HCEC 1CT (cell line): Measurements from ENCODE around the gene DMC1.
"Not testable (repeated sequence)": the region's sequence is repeated elsewhere in the genome, so short reads cannot be mapped to it uniquely, and the experiment has no call there.

Experiments used
- DNase-seq: peaks from one replicate; pipeline ENCODE4 v3.0.0-alpha.2; 2017

Gene DMC1

GRCh38 chr22:38497869-38498268 lies 72.1 kb downstream of the DMC1 start:
- no peak for DNase-seq

DNA sequence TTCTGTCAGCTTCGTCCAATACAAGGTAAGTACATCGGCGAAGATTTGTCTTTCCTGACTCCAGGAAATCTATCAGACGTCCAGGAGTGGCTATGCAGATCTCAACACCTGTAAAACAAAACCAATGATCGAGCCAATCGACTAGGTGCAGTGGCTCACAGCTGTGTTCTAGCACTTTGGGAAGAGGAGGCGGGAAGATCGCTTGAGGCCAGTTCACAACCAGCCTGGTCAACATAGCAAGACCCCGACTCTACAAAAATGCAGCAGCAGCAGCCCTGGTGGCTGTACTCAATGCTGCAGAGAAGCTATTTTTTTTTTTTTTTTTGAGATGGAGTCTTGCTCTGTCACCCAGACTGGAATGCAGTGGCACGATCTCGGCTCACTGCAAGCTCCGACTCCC lies 75.0 kb downstream of the DMC1 start:
- no peak for DNase-seq

DNA sequence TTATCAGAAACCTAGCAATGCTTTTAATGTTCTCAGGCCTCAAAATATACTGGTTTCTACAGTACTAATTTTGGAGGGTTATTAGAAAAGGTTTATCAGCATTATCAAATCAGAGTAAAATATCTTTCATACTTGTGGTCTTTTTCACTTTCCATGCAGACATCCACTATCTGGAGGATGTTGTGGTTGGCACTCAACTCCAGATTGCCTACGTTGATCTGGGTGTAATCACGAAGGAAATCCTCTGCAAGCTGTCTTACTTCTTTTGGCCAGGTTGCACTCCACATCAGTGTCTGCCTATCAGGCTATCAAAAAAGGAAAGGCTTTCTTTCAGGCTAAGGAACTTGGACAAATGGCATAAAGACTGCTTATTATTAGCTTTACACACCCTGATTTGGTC lies 75.5 kb downstream of the DMC1 start:
- DNase-seq = no peak

DNA sequence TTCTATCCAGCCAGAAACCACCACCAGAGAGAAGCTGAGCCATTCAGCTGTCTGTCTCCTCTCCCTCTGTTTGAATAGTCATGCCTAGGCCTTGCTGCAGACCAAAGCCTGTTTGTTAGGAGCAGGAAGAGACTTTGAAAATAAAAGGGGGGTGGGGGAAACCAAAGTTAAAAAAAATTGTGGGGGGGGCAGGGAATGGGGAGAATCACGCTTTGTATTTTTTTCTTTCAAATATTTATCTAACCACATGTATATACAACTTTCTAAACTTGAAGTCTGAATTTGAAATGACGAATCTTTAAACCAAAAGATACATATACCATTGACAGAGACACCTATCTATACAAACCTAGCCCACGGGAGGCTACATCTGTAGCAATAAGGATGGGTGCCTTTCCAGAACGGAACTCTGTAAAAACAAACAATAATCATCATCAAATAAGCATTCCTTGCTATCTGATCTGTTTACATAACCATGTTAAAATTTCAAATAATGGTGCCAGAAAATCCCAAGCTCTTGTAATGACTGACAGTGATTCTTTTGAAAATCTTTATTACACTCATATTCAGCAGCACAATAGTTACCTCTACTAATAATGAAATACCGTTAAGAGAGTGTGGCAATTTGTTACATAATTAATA lies 78.2 kb downstream of the DMC1 start:
- no peak for DNase-seq

GRCh38 chr22:38490915-38491314 lies 79.1 kb downstream of the DMC1 start:
- DNase-seq = peak; percentile 40

DNA sequence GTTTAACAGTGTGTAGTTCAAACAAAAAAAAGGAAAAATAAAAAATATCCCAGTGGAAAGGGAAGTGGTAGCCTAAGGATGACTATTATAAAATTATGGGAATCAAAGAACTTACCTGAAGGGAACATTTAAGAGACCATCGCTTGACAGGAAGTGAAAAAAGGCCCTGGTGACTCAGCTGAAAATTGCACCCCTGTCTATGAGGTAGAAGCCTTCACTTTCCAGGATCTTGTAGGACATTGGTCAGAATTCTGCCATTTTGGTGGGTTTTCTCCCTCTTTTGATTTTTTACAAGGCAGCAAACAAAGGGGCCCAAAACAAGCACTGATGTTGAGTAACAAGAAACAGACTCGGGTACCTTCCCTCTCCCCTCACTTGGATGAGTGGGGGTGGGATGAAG lies 79.5 kb downstream of the DMC1 start:
- no peak for DNase-seq

GRCh38 chr22:38489561-38490145 lies 80.3 kb downstream of the DMC1 start:
- DNase-seq = no peak

DNA sequence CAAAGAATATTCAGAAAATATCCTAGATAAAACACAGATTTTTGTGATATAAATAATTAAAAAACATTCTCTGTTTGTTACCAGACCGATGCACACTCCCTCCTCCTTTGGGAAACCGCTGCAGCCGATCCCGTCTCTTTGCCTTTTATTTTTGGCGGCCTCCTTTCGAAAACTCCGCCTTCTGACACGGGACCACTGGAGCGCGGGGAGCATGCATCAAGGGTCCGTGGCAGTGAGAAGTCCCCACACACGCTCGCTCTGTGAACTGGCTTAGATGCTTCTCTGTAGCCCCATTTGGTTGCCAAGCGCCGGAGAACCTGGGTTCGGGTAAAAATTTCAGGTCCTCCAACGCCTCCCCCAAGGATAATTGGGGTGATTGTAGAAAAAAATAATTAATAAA lies 80.8 kb downstream of the DMC1 start:
- no peak for DNase-seq

- DNase-seq = no peak
Measured at GRCh38 chr22:38487946-38488345, 82.0 kb downstream of the DMC1 start.

GRCh38 chr22:38485783-38486182 lies 84.2 kb downstream of the DMC1 start:
- DNase-seq = no peak

- no peak for DNase-seq
Measured at GRCh38 chr22:38484244-38484643, 85.7 kb downstream of the DMC1 start.

DNA sequence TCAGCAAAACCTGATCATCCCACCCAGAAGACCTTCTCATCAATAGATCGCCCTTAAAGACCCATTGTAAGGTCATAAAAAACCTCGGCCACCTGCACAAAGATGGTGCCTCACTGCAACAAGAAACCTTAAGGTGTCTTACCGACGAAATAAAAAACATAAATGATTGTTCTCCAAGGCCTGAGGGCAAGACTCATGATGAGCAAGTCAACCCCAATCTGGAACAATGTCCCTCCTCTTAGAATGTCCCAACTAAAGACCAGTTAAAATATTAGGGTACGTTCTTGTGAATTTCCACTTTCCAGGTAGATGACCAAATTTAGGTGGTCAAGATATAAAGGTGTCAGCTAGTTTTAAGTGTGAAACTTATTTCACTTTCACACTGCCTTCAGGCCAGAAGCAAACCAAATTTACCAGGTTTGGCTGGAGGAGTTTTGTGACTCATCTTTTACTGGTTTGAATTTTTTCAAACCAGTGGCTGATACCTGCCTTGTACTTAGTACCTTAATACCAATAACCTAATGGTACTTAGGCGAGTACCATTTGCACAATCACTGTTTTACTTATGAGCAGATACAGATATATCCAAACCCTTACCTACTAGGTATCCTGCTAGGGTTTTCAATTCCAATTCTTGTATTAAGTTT lies 87.2 kb downstream of the DMC1 start:
- DNase-seq = no peak

DNA sequence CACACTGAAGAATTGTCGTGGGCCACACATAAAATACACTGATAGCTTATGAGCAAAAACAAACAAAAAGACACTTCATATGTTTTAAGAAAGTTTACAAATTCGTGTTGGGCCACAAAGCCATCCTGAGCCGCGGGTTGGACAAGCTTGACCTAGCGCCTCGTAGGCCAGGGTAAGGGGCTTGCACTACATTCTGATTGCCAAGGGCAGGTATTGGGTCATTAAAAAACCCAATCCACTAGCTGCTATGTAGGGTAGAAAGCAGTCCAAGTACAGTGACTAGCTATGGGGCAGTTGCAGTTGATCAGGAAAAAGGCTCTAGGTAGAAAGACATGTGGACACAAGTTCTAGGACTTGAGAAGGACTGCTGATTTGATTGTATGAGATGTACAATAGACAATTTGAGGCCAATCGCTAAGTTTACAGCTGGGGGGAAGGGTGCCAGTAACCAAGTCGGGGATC lies 88.1 kb downstream of the DMC1 start:
- no peak for DNase-seq

DNA sequence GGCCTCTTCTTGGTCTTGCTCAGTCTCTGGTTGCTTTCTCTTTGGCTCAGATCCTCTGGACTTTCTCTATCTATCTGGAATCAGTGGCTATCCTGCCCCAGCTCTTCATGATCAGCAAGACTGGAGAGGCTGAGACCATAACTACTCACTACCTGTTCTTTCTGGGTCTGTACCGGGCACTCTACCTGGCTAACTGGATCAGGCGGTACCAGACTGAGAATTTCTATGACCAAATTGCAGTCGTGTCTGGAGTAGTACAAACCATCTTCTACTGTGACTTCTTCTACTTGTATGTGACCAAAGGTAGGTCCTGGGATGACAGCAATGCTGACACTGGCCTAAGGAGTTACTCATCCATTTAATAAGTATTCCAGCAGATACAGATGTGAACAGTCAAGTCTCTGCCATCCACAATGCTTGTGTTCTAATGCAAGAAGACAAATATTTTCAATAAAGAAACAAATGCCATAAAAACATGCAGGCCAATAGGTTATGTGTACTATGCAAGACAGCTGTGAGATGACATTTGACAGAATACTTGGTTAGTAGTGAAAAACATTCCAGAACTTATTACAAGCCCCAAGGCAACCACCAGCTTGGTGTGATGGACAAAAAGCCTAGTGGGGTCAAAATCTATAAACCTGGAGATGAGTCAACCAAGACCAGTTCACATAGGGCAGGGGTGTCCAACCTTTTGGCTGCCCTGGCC lies 88.7 kb downstream of the DMC1 start:
- DNase-seq = no peak

DNA sequence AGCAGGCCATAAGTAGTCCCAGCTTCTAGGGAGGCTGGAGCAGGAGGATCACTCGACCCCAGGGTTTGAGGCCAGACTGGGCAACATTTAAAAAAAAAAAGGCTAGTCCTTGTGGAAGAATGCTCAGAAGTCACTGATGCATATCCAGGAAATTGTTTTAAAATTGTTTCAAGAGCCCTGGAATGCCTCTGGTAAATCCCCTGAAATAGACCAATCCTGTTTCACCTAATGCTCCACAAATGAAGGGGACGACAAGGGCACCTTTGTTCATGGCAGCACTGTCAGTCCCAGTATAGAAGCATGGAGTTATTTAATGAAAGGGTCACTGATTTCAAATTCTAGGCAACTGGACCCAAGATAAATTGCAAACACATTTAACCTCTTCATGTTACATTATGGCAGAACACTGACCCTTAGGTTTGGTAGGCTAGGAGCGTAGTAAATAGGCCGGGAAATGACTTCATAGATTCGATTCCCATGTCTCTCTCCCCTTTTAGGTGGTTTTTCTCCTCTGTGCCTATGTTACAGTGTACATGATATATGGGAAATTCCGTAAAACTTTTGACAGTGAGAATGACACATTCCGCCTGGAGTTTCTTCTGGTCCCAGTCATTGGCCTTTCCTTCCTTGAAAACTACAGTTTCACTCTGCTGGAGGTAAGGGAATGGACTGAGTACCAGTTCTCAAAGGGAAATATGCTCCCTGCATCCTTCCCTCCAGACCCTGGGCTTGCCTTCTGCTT lies 90.7 kb downstream of the DMC1 start:
- no peak for DNase-seq

GRCh38 chr22:38477585-38477984 lies 92.4 kb downstream of the DMC1 start:
- no peak for DNase-seq

- DNase-seq = no peak
Measured at GRCh38 chr22:38474003-38474607, 95.9 kb downstream of the DMC1 start.

- DNase-seq = no peak
Measured at GRCh38 chr22:38471237-38471636, 98.7 kb downstream of the DMC1 start.

DNA sequence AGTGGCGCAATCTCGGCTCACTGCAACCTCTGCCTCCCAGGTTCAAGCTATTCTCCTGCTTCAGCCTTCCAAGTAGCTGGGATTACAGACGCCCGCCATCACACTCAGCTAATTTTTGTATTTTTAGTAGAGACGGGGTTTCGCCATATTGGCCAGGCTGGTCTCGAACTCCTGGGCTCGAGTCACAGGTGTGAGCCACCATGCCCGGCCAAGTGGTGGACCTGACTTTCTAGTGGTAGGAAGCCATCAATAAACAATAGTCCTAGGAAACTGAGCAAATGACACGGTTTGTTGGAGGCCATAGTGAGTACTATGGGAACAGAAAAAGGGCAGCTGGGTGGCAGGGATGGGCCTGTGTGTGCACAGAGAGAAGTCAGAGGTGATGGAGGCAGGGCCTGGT lies 99.8 kb downstream of the DMC1 start:
- DNase-seq = not testable (repeated sequence)

GRCh38 chr22:38469306-38469781 lies 100.6 kb downstream of the DMC1 start:
- no peak for DNase-seq
